ENCODE data around the gene MRGPRD.

DNA sequence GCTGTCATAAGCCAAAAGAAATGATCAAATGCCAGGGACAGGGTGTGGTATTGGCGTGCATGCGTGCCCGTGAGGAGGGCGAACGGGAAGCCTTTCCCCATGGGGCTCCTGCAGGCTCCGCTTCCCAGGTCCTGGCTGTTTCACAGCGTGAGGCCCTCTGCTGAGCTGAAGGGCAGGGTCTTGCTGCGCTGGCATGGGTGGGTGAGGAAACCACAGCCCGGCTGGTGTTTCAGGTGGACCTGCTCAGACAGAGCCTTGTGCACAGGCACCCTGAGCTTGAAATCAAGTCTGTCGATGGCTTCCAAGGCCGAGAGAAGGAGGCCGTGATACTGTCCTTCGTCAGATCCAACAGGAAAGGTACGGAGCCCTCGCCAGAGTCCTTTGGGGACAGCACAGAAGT lies 45.7 kb downstream of the MRGPRD start:
- TF ChIP-seq CEBPB (IDR thresholded peaks at IDR 0.05; ENCODE audit: low read depth, low read length) = no peak
- TF ChIP-seq, protein P1, sequence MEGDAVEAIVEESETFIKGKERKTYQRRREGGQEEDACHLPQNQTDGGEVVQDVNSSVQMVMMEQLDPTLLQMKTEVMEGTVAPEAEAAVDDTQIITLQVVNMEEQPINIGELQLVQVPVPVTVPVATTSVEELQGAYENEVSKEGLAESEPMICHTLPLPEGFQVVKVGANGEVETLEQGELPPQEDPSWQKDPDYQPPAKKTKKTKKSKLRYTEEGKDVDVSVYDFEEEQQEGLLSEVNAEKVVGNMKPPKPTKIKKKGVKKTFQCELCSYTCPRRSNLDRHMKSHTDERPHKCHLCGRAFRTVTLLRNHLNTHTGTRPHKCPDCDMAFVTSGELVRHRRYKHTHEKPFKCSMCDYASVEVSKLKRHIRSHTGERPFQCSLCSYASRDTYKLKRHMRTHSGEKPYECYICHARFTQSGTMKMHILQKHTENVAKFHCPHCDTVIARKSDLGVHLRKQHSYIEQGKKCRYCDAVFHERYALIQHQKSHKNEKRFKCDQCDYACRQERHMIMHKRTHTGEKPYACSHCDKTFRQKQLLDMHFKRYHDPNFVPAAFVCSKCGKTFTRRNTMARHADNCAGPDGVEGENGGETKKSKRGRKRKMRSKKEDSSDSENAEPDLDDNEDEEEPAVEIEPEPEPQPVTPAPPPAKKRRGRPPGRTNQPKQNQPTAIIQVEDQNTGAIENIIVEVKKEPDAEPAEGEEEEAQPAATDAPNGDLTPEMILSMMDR (IDR thresholded peaks at IDR 0.05; ENCODE audit: control extremely low read depth in 1 of 3, insufficient read depth in 1 of 3, low read depth in 1 of 3, low read length in 3 of 3) = no peak

Measured in H1 (cell line).